Right lobe of liver (tissue), 4 donors: ENCODE results near the gene ASB3.

Experiments used
- POLR2A ChIP-seq: fragments of 450-650 bp; IDR thresholded peaks from one replicate; pipeline ENCODE4 v1.6.1; 2017; ENCODE audit warnings: antibody characterized with exemption, mild to moderate bottlenecking
- TF ChIP-seq, protein P1 (sequence below), 4 donors: fragments of 200-600 bp in 3 of 4; fragments of 450-650 bp in 1 of 4; IDR thresholded peaks; one replicate each; pipeline versions ENCODE4 v1.5.1 to v1.8.0; 2016 to 2022; ENCODE audit warnings: antibody characterized with exemption in 4 of 4, mild to moderate bottlenecking in 2 of 4
- donor health status: DM: no; HTN: no; CAD: no.
- donor health status: DM: no; HTN: no; CAD: no.
- donor health status: DM: no; HTN: yes; CAD: no.

DNA sequence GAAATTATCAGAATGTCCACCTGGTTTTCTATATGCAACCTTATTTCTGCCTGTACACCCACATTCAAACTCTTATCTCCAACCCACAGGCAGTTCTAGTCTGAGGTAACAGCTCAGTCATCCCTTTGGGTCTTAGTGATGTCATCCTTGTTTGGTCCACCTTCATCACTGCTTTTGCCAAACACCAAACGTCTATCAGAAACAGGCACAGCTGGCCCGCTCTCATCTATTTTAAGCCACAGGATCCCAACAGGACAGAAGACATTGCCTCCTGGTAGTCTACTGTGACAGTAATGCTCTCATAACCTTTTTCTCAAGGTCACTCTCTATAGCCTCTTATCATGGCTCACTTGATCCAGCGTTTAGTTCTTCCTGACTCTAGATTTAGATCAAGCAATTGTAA lies 118.1 kb downstream of the ASB3 start:
- TF ChIP-seq, protein P1, sequence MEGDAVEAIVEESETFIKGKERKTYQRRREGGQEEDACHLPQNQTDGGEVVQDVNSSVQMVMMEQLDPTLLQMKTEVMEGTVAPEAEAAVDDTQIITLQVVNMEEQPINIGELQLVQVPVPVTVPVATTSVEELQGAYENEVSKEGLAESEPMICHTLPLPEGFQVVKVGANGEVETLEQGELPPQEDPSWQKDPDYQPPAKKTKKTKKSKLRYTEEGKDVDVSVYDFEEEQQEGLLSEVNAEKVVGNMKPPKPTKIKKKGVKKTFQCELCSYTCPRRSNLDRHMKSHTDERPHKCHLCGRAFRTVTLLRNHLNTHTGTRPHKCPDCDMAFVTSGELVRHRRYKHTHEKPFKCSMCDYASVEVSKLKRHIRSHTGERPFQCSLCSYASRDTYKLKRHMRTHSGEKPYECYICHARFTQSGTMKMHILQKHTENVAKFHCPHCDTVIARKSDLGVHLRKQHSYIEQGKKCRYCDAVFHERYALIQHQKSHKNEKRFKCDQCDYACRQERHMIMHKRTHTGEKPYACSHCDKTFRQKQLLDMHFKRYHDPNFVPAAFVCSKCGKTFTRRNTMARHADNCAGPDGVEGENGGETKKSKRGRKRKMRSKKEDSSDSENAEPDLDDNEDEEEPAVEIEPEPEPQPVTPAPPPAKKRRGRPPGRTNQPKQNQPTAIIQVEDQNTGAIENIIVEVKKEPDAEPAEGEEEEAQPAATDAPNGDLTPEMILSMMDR (IDR thresholded peaks at IDR 0.05) = no peak
- no peak for TF ChIP-seq POLR2A
